CD4-positive, CD25-positive, alpha-beta regulatory T cell (primary cell): ENCODE results near the gene UGCG. TPM values are rescaled to one million over a fixed set of nuclear protein-coding genes. Genes with fewer than 3 reads are reported as not detected.
A peak's percentile ranks its signal among the peaks of the same experiment; 100 is the strongest.

ENCODE experiments used
- ATAC-seq, 2 donors: fragments of 150-1000 bp; cut with Tn5 transposase; one replicate each; pipeline ENCODE4 v1.10.0; 2021; ENCODE audit warnings: low read depth in 2 of 2, moderate number of reproducible peaks in 2 of 2, moderate library complexity in 1 of 2
- DNase-seq, 3 donors: peaks; one replicate each; pipeline versions ENCODE4 v3.0.0 to v3.0.0-alpha.2; 2012 to 2022; ENCODE audit warnings: mixed read lengths in 1 of 3
- H3K27ac ChIP-seq: one replicate; pipeline ENCODE4 v1.7.0; 2013; ENCODE audit warnings: mild to moderate bottlenecking, low read length; ENCODE audit not compliant: insufficient read depth, poor library complexity, severe bottlenecking
- H3K27me3 ChIP-seq: one replicate; pipeline ENCODE4 v1.7.0; 2013; ENCODE audit warnings: low read length; ENCODE audit not compliant: control insufficient read depth, insufficient read depth
- H3K36me3 ChIP-seq: one replicate; pipeline ENCODE4 v1.7.0; 2013; ENCODE audit warnings: mild to moderate bottlenecking, low read length, moderate library complexity; ENCODE audit not compliant: control insufficient read depth, insufficient read depth
- H3K4me1 ChIP-seq: 2 replicates; pipeline ENCODE4 v1.7.0; 2013; ENCODE audit warnings: mild to moderate bottlenecking, low read length; ENCODE audit not compliant: insufficient read depth, control insufficient read depth, poor library complexity, severe bottlenecking
- H3K4me3 ChIP-seq: one replicate; pipeline ENCODE4 v1.7.0; 2013; ENCODE audit warnings: low read depth, mild to moderate bottlenecking, low read length, moderate library complexity
- H3K9me3 ChIP-seq, 2 experiments: 1 replicate in 1 of 2; 2 replicates in 1 of 2; pipeline ENCODE4 v1.7.0; 2013; ENCODE audit warnings: low read length in 2 of 2, mild to moderate bottlenecking in 1 of 2, moderate library complexity in 1 of 2; ENCODE audit not compliant: control insufficient read depth in 2 of 2
- H3K27ac Mint-ChIP-seq, 3 donors: one replicate each; pipeline ENCODE4 v1.8.0; 2020 to 2022; ENCODE audit warnings: mild to moderate bottlenecking in 3 of 3, mixed read lengths in 3 of 3, moderate library complexity in 2 of 3
- H3K27me3 Mint-ChIP-seq: one replicate; pipeline ENCODE4 v1.8.0; 2022; ENCODE audit warnings: mild to moderate bottlenecking, mixed read lengths
- H3K36me3 Mint-ChIP-seq: one replicate; pipeline ENCODE4 v1.8.0; 2020; ENCODE audit warnings: mixed read lengths
- H3K4me1 Mint-ChIP-seq, 4 donors: one replicate each; pipeline ENCODE4 v1.8.0; 2020 to 2022; ENCODE audit warnings: mixed read lengths in 4 of 4, mild to moderate bottlenecking in 1 of 4
- H3K4me3 Mint-ChIP-seq, 4 donors: one replicate each; pipeline ENCODE4 v1.8.0; 2020 to 2022; ENCODE audit warnings: mild to moderate bottlenecking in 4 of 4, mixed read lengths in 4 of 4, moderate library complexity in 3 of 4
- H3K9me3 Mint-ChIP-seq, 7 donors: one replicate each; pipeline ENCODE4 v1.8.0; 2020 to 2022; ENCODE audit warnings: mixed read lengths in 7 of 7, mild to moderate bottlenecking in 3 of 7, moderate library complexity in 2 of 7
- polyA plus RNA-seq, 4 donors: library from polyadenylated mRNA; unstranded; fragments of 300-500 nt; fragmentation: Illumina TruSeq; gene quantifications; one replicate each; pipeline ENCODE4 v1.2.3, GENCODE V29; 2021
- total RNA-seq: library from RNA; stranded (reverse); gene quantifications from one replicate; pipeline ENCODE4 v1.2.3, GENCODE V29; 2022

UGCG gene
- total and polyA plus RNA-seq, 5 donors from 2014 or later: 17.1 to 39.6 (median 22.4) TPM

- DNase-seq (peak in 2 of 3 donors; percentile 63 to 81), ATAC-seq (peak; percentile 31 to 60)
- H3K4me1 ChIP-seq: peaks cover 20% of the 10 kb centered on the region
- Mint-ChIP-seq H3K27me3 (no peaks in the 10 kb centered on the region), H3K4me1 (peaks cover 15 to 42% (median 27%) of the 10 kb centered on the region in 4 donors), H3K4me3 (peak overlapping the region; percentile 50 to 91 (median 68)), H3K36me3 (no peaks in the 10 kb centered on the region), H3K9me3 (no peaks in the 10 kb centered on the region), H3K27ac (peak overlapping the region in 2 of 3 donors; percentile 32)
- H3K27ac ChIP-seq: no peak overlapping the region
- no peaks in the 10 kb centered on the region for H3K36me3 ChIP-seq
- peak overlapping the region; percentile 77 for H3K4me3 ChIP-seq
- no peaks in the 10 kb centered on the region for H3K9me3 ChIP-seq
- no peaks in the 10 kb centered on the region for H3K27me3 ChIP-seq
Measured at GRCh38 chr9:111891910-111892499, 4.6 kb upstream of the UGCG start.

DNA sequence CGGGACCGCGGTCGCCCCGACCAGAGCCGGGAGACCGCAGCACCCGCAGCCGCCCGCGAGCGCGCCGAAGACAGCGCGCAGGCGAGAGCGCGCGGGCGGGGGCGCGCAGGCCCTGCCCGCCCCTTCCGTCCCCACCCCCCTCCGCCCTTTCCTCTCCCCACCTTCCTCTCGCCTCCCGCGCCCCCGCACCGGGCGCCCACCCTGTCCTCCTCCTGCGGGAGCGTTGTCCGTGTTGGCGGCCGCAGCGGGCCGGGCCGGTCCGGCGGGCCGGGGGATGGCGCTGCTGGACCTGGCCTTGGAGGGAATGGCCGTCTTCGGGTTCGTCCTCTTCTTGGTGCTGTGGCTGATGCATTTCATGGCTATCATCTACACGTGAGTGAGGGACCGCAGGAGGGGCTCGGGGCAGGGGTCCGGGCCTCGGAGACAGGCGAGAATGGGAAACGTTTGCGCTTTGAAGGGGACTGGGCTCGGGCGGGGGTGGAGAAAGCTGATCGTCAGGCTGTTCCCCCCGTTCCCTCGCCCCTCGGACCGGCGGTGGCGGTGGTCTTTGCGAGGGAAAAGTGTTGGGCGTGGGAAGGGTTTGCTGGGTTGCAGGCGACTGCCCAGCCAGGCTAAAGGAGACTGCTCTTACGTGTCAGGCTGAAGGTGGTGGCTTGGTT, 457 bp downstream of the UGCG start:
- Histone ChIP-seq H3K9me3 (no peaks in the 10 kb centered on the region), H3K4me3 (peak overlapping the region; percentile 97), H3K27ac (peak overlapping the region; percentile 77), H3K27me3 (no peaks in the 10 kb centered on the region), H3K36me3 (no peaks in the 10 kb centered on the region), H3K4me1 (peaks cover 47% of the 10 kb centered on the region)
- Mint-ChIP-seq H3K27me3 (no peaks in the 10 kb centered on the region), H3K9me3 (no peaks in the 10 kb centered on the region), H3K4me1 (peaks cover 21 to 31% (median 26%) of the 10 kb centered on the region in 4 donors), H3K36me3 (no peaks in the 10 kb centered on the region), H3K27ac (no peak overlapping the region), H3K4me3 (no peak overlapping the region)
- ATAC-seq: peak; percentile 51 to 59
- peak in 2 of 3 donors; percentile 29 to 78 for DNase-seq

- H3K36me3 ChIP-seq: no peaks in the 10 kb centered on the region
- Mint-ChIP-seq H3K36me3 (no peaks in the 10 kb centered on the region), H3K27me3 (no peaks in the 10 kb centered on the region), H3K4me1 (peaks cover 15 to 25% (median 20%) of the 10 kb centered on the region in 4 donors), H3K27ac (no peak overlapping the region), H3K4me3 (no peak overlapping the region), H3K9me3 (no peaks in the 10 kb centered on the region)
- H3K4me3 ChIP-seq: peak overlapping the region; percentile 97
- H3K27ac ChIP-seq: peak overlapping the region; percentile 77
- DNase-seq: peak in 1 of 3 donors; percentile 46
- ATAC-seq: no peak
- no peaks in the 10 kb centered on the region for H3K27me3 ChIP-seq
- peaks cover 42% of the 10 kb centered on the region for H3K4me1 ChIP-seq
- no peaks in the 10 kb centered on the region for H3K9me3 ChIP-seq
Measured at GRCh38 chr9:111897601-111898137, 1.1 kb downstream of the UGCG start.

GRCh38 chr9:111898331-111899096, 1.9 kb downstream of the UGCG start:
- H3K27me3 ChIP-seq: no peaks in the 10 kb centered on the region
- peaks cover 41% of the 10 kb centered on the region for H3K4me1 ChIP-seq
- peak overlapping the region; percentile 77 for H3K27ac ChIP-seq
- H3K9me3 ChIP-seq: no peaks in the 10 kb centered on the region
- H3K4me3 ChIP-seq: peak overlapping the region; percentile 97
- Mint-ChIP-seq H3K36me3 (no peaks in the 10 kb centered on the region), H3K27ac (no peak overlapping the region), H3K9me3 (no peaks in the 10 kb centered on the region), H3K4me1 (peaks cover 13 to 19% (median 17%) of the 10 kb centered on the region in 4 donors), H3K27me3 (no peaks in the 10 kb centered on the region), H3K4me3 (no peak overlapping the region)
- H3K36me3 ChIP-seq: no peaks in the 10 kb centered on the region
- ATAC-seq (no peak), DNase-seq (peak in 1 of 3 donors; percentile 66)

- H3K27me3 ChIP-seq: no peaks in the 10 kb centered on the region
- no peaks in the 10 kb centered on the region for H3K9me3 Mint-ChIP-seq
- no peaks in the 10 kb centered on the region for H3K36me3 ChIP-seq
- peak overlapping the region in 3 of 4 donors; percentile 0 to 46 (median 38) for H3K4me3 Mint-ChIP-seq
- H3K27ac ChIP-seq: no peak overlapping the region
- peaks cover 23 to 26% (median 25%) of the 10 kb centered on the region in 4 donors for H3K4me1 Mint-ChIP-seq
- peak overlapping the region; percentile 97 for H3K4me3 ChIP-seq
- no peaks in the 10 kb centered on the region for H3K27me3 Mint-ChIP-seq
- H3K4me1 ChIP-seq: peaks cover 55% of the 10 kb centered on the region
- no peaks in the 10 kb centered on the region for H3K9me3 ChIP-seq
- ATAC-seq (no peak), DNase-seq (no peak)
- peak overlapping the region in 1 of 3 donors; percentile 56 for H3K27ac Mint-ChIP-seq
- no peaks in the 10 kb centered on the region for H3K36me3 Mint-ChIP-seq
Measured at GRCh38 chr9:111900151-111900857, 3.7 kb downstream of the UGCG start.

DNA sequence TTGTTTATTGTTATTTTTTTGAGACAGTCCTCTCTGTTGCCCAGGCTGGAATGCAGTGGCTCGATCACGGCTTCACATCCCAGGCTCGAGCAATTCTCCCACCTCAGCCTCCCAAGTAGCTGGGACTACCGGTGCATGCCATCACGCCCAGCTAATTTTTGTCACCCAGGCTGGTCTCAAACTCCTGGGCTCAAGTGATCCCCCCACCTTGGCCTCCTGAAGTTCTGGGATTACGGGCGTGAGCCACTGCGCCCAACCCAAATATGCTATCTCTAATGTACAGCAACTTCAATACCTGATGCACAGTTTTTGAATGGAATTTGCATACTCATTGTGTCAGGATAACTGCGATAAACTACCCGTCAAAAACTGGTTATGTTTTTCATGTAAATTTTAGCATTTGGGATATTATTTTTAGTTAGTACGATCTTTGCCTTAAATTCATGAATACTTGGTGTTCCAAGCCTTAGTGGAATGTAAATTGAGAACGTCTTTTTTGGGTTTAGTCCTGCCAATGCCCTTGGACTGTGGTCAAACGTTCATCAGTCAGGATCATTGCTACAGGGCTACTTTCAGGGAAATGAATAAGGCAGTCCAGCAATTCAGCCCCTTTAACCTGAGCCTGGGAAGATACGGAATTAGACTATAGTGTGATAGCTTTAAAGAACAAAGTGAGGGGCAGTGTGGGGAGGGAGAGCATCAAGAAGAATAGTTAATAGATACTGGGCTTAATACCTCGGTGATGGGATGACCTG, 4.4 kb downstream of the UGCG start:
- peak overlapping the region; percentile 42 for H3K4me3 ChIP-seq
- H3K4me1 Mint-ChIP-seq: peaks cover 25 to 30% (median 27%) of the 10 kb centered on the region in 4 donors
- ATAC-seq: no peak
- no peaks in the 10 kb centered on the region for H3K36me3 ChIP-seq
- no peak overlapping the region for H3K27ac ChIP-seq
- no peaks in the 10 kb centered on the region for H3K9me3 Mint-ChIP-seq
- no peaks in the 10 kb centered on the region for H3K27me3 Mint-ChIP-seq
- H3K4me3 Mint-ChIP-seq: no peak overlapping the region
- H3K27me3 ChIP-seq: no peaks in the 10 kb centered on the region
- H3K36me3 Mint-ChIP-seq: peaks cover 2% of the 10 kb centered on the region
- no peak for DNase-seq
- no peak overlapping the region for H3K27ac Mint-ChIP-seq
- H3K4me1 ChIP-seq: peaks cover 56% of the 10 kb centered on the region
- no peaks in the 10 kb centered on the region for H3K9me3 ChIP-seq
